ENCODE measurements around the gene MCMBP. TPM values are rescaled to one million over a fixed set of nuclear protein-coding genes. Genes with fewer than 3 reads are reported as not detected.
"Not testable (repeated sequence)": the region's sequence is repeated elsewhere in the genome, so short reads cannot be mapped to it uniquely, and the experiment has no call there.

Gene MCMBP
- total RNA-seq, 2 experiments from 2014 or later: 75.5 TPM

- POLR2A ChIA-PET: interaction anchor here (1.2 to 5.3 kb wide), 4 partner anchors 12 to 166 kb away, joined by 4 to 61 read pairs (median 8); partner anchors contain the start of genes INPP5F and MCMBP
- peaks cover 4% of the 10 kb centered on the region for H3K27me3 Mint-ChIP-seq
These were observed 19.8 kb upstream of the MCMBP start, which contains the start of gene SEC23IP for GRCh38 chr10:119892188-119893065. Gene SEC23IP (plus strand): TSS chr10:119892730. CDS start chr10:119892783, 53 bp downstream.

GRCh38 chr10:119891849-119892187, 19.2 kb upstream of the MCMBP start:
- H3K36me3 Mint-ChIP-seq; DNase-seq; H3K9me3 Mint-ChIP-seq; ATAC-seq (ENCODE audit: low read depth); H3K27ac Mint-ChIP-seq; H3K27me3 Mint-ChIP-seq: not testable (repeated sequence)
- peak overlapping the region; percentile 99 for H3K4me3 Mint-ChIP-seq
- H3K4me1 Mint-ChIP-seq: peaks cover 30% of the 10 kb centered on the region
- POLR2A ChIA-PET: interaction anchor here (1.2 to 5.3 kb wide), 4 partner anchors 12 to 166 kb away, joined by 4 to 61 read pairs (median 8); partner anchors contain the start of genes INPP5F and MCMBP

More at GRCh38 chr10:119892188-119893065, 19.8 kb upstream of the MCMBP start, which contains the start of gene SEC23IP:
- Mint-ChIP-seq H3K27ac (peak within 1 kb of the TSS; percentile 94), H3K4me1 (peaks cover 32% of the 10 kb centered on the region), H3K36me3 (peaks cover 3% of the 10 kb centered on the region), H3K9me3 (peaks cover 2% of the 10 kb centered on the region), H3K4me3 (peak within 1 kb of the TSS; percentile 99)
- ATAC-seq (ENCODE audit: low read depth): peak; percentile 99
- DNase-seq: peak; percentile 89

GRCh38 chr10:119890307-119890706, 17.7 kb upstream of the MCMBP start:
- ATAC-seq (ENCODE audit: low read depth); H3K9me3 Mint-ChIP-seq; DNase-seq; H3K27me3 Mint-ChIP-seq; H3K36me3 Mint-ChIP-seq; H3K27ac Mint-ChIP-seq; H3K4me3 Mint-ChIP-seq: not testable (repeated sequence)
- POLR2A ChIA-PET: interaction anchor here (5.3 kb wide), 1 partner anchor 17 kb away, joined by 61 read pairs; the partner anchor contains the start of gene MCMBP
- H3K4me1 Mint-ChIP-seq: peaks cover 20% of the 10 kb centered on the region

- H3K4me3 Mint-ChIP-seq; ATAC-seq (ENCODE audit: low read depth); DNase-seq; H3K27me3 Mint-ChIP-seq; H3K36me3 Mint-ChIP-seq; H3K27ac Mint-ChIP-seq; H3K9me3 Mint-ChIP-seq: not testable (repeated sequence)
- POLR2A ChIA-PET: interaction anchor here (5.3 kb wide), 1 partner anchor 16 kb away, joined by 61 read pairs; the partner anchor contains the start of gene MCMBP
- peaks cover 13% of the 10 kb centered on the region for H3K4me1 Mint-ChIP-seq
These were observed 16.6 kb upstream of the MCMBP start for GRCh38 chr10:119889201-119889600.

- ATAC-seq (ENCODE audit: low read depth); H3K27me3 Mint-ChIP-seq; DNase-seq; H3K4me3 Mint-ChIP-seq; H3K4me1 Mint-ChIP-seq; H3K36me3 Mint-ChIP-seq; POLR2A ChIA-PET; H3K9me3 Mint-ChIP-seq; H3K27ac Mint-ChIP-seq: not testable (repeated sequence)
These were observed 16.1 kb upstream of the MCMBP start for GRCh38 chr10:119888715-119889114.

- H3K9me3 Mint-ChIP-seq; ATAC-seq (ENCODE audit: low read depth); DNase-seq; H3K4me3 Mint-ChIP-seq; H3K27ac Mint-ChIP-seq; POLR2A ChIA-PET; H3K36me3 Mint-ChIP-seq; H3K4me1 Mint-ChIP-seq: not testable (repeated sequence)
- H3K27me3 Mint-ChIP-seq: peaks cover 12% of the 10 kb centered on the region
These were observed 13.4 kb upstream of the MCMBP start for GRCh38 chr10:119886070-119886469.

- DNase-seq; ATAC-seq (ENCODE audit: low read depth); H3K4me3 Mint-ChIP-seq; H3K9me3 Mint-ChIP-seq; H3K27ac Mint-ChIP-seq; H3K36me3 Mint-ChIP-seq; H3K4me1 Mint-ChIP-seq: not testable (repeated sequence)
- POLR2A ChIA-PET: interaction anchor here (1.0 to 1.5 kb wide), 2 partner anchors 10 to 158 kb away, joined by 3 to 4 read pairs; partner anchors contain the start of gene INPP5F
- H3K27me3 Mint-ChIP-seq: peaks cover 12% of the 10 kb centered on the region
These were observed 11.4 kb upstream of the MCMBP start for GRCh38 chr10:119883901-119884611.

GRCh38 chr10:119878524-119878923, 5.9 kb upstream of the MCMBP start:
- Mint-ChIP-seq H3K27ac (no peak overlapping the region), H3K9me3 (no peaks in the 10 kb centered on the region), H3K4me3 (no peak overlapping the region), H3K4me1 (peaks cover 9% of the 10 kb centered on the region), H3K27me3 (peaks cover under 1% of the 10 kb centered on the region), H3K36me3 (no peaks in the 10 kb centered on the region)
- no peak for ATAC-seq (ENCODE audit: low read depth)
- POLR2A ChIA-PET: no interaction called here
- DNase-seq: no peak

GRCh38 chr10:119872860-119873681, 428 bp upstream of the MCMBP start:
- POLR2A ChIA-PET: interaction anchor here (0.7 to 3.5 kb wide), 11 partner anchors 9 to 1174 kb away, joined by 3 to 61 read pairs (median 4); partner anchors contain the start of genes BAG3, INPP5F, RGS10 and SEC23IP
- H3K4me1 Mint-ChIP-seq: peaks cover 31% of the 10 kb centered on the region
- DNase-seq (peak; percentile 93), ATAC-seq (ENCODE audit: low read depth) (peak; percentile 97)
- peaks cover 7% of the 10 kb centered on the region for H3K36me3 Mint-ChIP-seq
- peak overlapping the region; percentile 90 for H3K27ac Mint-ChIP-seq
- no peaks in the 10 kb centered on the region for H3K9me3 Mint-ChIP-seq
- H3K27me3 Mint-ChIP-seq: no peaks in the 10 kb centered on the region
- H3K4me3 Mint-ChIP-seq: peak overlapping the region; percentile 82

- Mint-ChIP-seq H3K4me1 (peaks cover 36% of the 10 kb centered on the region), H3K27ac (peak overlapping the region; percentile 65), H3K9me3 (no peaks in the 10 kb centered on the region), H3K4me3 (peak overlapping the region; percentile 85), H3K36me3 (peaks cover 12% of the 10 kb centered on the region), H3K27me3 (no peaks in the 10 kb centered on the region)
- POLR2A ChIA-PET: interaction anchor here (0.6 to 3.5 kb wide), 13 partner anchors 11 to 789 kb away, joined by 3 to 61 read pairs (median 4); partner anchors contain the start of genes BAG3, INPP5F, RGS10 and SEC23IP
- ATAC-seq (ENCODE audit: low read depth) (peak; percentile 23), DNase-seq (peak; percentile 69)
These were observed 598 bp downstream of the MCMBP start for GRCh38 chr10:119871881-119872609.

GRCh38 chr10:119869398-119869797, 3.2 kb downstream of the MCMBP start:
- DNase-seq; H3K27ac Mint-ChIP-seq; H3K27me3 Mint-ChIP-seq; H3K4me3 Mint-ChIP-seq; H3K9me3 Mint-ChIP-seq; ATAC-seq (ENCODE audit: low read depth); POLR2A ChIA-PET: not testable (repeated sequence)
- peaks cover 32% of the 10 kb centered on the region for H3K36me3 Mint-ChIP-seq
- peaks cover 50% of the 10 kb centered on the region for H3K4me1 Mint-ChIP-seq

GRCh38 chr10:119867317-119867716, 5.3 kb downstream of the MCMBP start:
- Mint-ChIP-seq H3K4me1 (peaks cover 52% of the 10 kb centered on the region), H3K27ac (no peak overlapping the region)

More at GRCh38 chr10:119867317-119867716, 5.3 kb downstream of the MCMBP start:
- Mint-ChIP-seq H3K27me3 (no peaks in the 10 kb centered on the region), H3K36me3 (peaks cover 40% of the 10 kb centered on the region), H3K4me3 (no peak overlapping the region), H3K9me3 (peaks cover 5% of the 10 kb centered on the region)
- POLR2A ChIA-PET: interaction anchor here (0.6 to 1.3 kb wide), 2 partner anchors 17 to 142 kb away, joined by 3 to 4 read pairs; partner anchors contain the start of gene INPP5F
- ATAC-seq (ENCODE audit: low read depth) (no peak), DNase-seq (no peak)

All from activated naive CD8-positive, alpha-beta T cell treated with anti-CD3 and anti-CD28 coated beads, Interleukin-2, amount 10 ng/mL, durations not matched to agents 7 days and 5 days (primary cell).